HEK293 (cell line): ENCODE measurements around the gene CREB3L1.

Source experiments
- CTCF ChIA-PET: fragments of 350-600 bp; formaldehyde crosslinking; extraction: SDS; loops from one replicate; lab custom pipeline; 2021; ENCODE audit warnings: antibody characterized with exemption; lab: Yijun Ruan, JAX
- POLR2A ChIA-PET: fragments of 300-600 bp; formaldehyde crosslinking; extraction: SDS; loops from one replicate; lab custom pipeline; 2020; ENCODE audit warnings: antibody characterized with exemption, inconsistent platforms; lab: Yijun Ruan, JAX
- H3K27ac ChIP-seq: fragments of 200-500 bp; sonication (Bioruptor generic); 2 replicates; pipeline ENCODE4 v1.5.1; 2014; ENCODE audit warnings: low read depth, low read length, control low read depth, inconsistent platforms; ENCODE audit errors: extremely low read depth
- H3K36me3 ChIP-seq, 2 experiments: fragments of 200-500 bp in 1 of 2; sonication (Bioruptor generic) in 1 of 2; 1 replicate in 1 of 2; 2 replicates in 1 of 2; pipeline ENCODE4 v1.5.1; 2014 to 2017; ENCODE audit warnings: inconsistent platforms in 2 of 2, low read length in 2 of 2; ENCODE audit not compliant: control insufficient read depth in 2 of 2, insufficient read depth in 1 of 2
- H3K4me1 ChIP-seq: fragments of 200-500 bp; sonication (Bioruptor generic); 2 replicates; pipeline ENCODE4 v1.5.1; 2014; ENCODE audit warnings: mild to moderate bottlenecking, low read length, inconsistent platforms; ENCODE audit not compliant: control insufficient read depth, insufficient read depth
- H3K4me3 ChIP-seq: 2 replicates; pipeline ENCODE4 v1.5.1; 2011; ENCODE audit warnings: low read depth, mild to moderate bottlenecking, control low read depth, low read length, moderate library complexity
- H3K9me3 ChIP-seq: fragments of 200-500 bp; sonication (Bioruptor generic); 2 replicates; pipeline ENCODE4 v1.5.1; 2014; ENCODE audit warnings: low read depth, low read length, inconsistent platforms; ENCODE audit not compliant: control insufficient read depth, insufficient read depth
- BCL11B ChIP-seq: fragments of 450-650 bp; formaldehyde crosslinking; IDR thresholded peaks from 2 replicates; pipeline ENCODE4 v1.5.1; 2016; ENCODE audit warnings: low read depth, missing biosample characterization, missing genetic modification characterization
- EGR2 ChIP-seq: fragments of 450-650 bp; formaldehyde crosslinking; IDR thresholded peaks from 2 replicates; pipeline ENCODE4 v1.5.1; 2016; ENCODE audit warnings: low read depth, missing biosample characterization, missing genetic modification characterization
- GLIS2 ChIP-seq: fragments of 450-650 bp; formaldehyde crosslinking; IDR thresholded peaks from 2 replicates; pipeline ENCODE4 v1.5.1; 2016; ENCODE audit warnings: missing biosample characterization, missing genetic modification characterization
- HIC1 ChIP-seq: fragments of 450-650 bp; formaldehyde crosslinking; IDR thresholded peaks from 2 replicates; pipeline ENCODE4 v1.5.1; 2016; ENCODE audit warnings: missing biosample characterization, missing genetic modification characterization
- PATZ1 ChIP-seq: fragments of 450-650 bp; formaldehyde crosslinking; IDR thresholded peaks from 2 replicates; pipeline ENCODE4 v1.5.1; 2016; ENCODE audit warnings: missing biosample characterization, missing genetic modification characterization
- PRDM2 ChIP-seq: fragments of 450-650 bp; formaldehyde crosslinking; IDR thresholded peaks from 2 replicates; pipeline ENCODE4 v1.5.1; 2016; ENCODE audit warnings: missing biosample characterization, missing genetic modification characterization, borderline replicate concordance
- SCRT2 ChIP-seq: fragments of 450-650 bp; formaldehyde crosslinking; IDR thresholded peaks from 2 replicates; pipeline ENCODE4 v1.5.1; 2016; ENCODE audit warnings: missing biosample characterization, missing genetic modification characterization
- SP7 ChIP-seq: fragments of 450-650 bp; formaldehyde crosslinking; IDR thresholded peaks from 2 replicates; pipeline ENCODE4 v1.5.1; 2016; ENCODE audit warnings: missing biosample characterization, missing genetic modification characterization
- YY2 ChIP-seq: fragments of 450-650 bp; formaldehyde crosslinking; IDR thresholded peaks from 2 replicates; pipeline ENCODE4 v1.5.1; 2016; ENCODE audit warnings: missing biosample characterization, missing genetic modification characterization
- ZBTB20 ChIP-seq: fragments of 450-650 bp; formaldehyde crosslinking; IDR thresholded peaks from 2 replicates; pipeline ENCODE4 v1.5.1; 2016; ENCODE audit warnings: missing biosample characterization, missing genetic modification characterization
- ZBTB48 ChIP-seq: fragments of 450-650 bp; formaldehyde crosslinking; IDR thresholded peaks from 2 replicates; pipeline ENCODE4 v1.5.1; 2016; ENCODE audit warnings: missing biosample characterization, missing genetic modification characterization
- ZFP37 ChIP-seq: fragments of 450-650 bp; formaldehyde crosslinking; IDR thresholded peaks from 2 replicates; pipeline ENCODE4 v1.5.1; 2016; ENCODE audit warnings: missing biosample characterization, missing genetic modification characterization
- ZNF157 ChIP-seq: fragments of 450-650 bp; formaldehyde crosslinking; IDR thresholded peaks from 2 replicates; pipeline ENCODE4 v1.5.1; 2016; ENCODE audit warnings: missing biosample characterization, missing genetic modification characterization
- ZNF16 ChIP-seq: fragments of 450-650 bp; formaldehyde crosslinking; IDR thresholded peaks from 2 replicates; pipeline ENCODE4 v1.5.1; 2016; ENCODE audit warnings: low read depth, missing biosample characterization, missing genetic modification characterization
- ZNF266 ChIP-seq: fragments of 450-650 bp; formaldehyde crosslinking; IDR thresholded peaks from 2 replicates; pipeline ENCODE4 v1.5.1; 2016; ENCODE audit warnings: missing biosample characterization, missing genetic modification characterization, low read depth
- ZNF280C ChIP-seq: fragments of 450-650 bp; formaldehyde crosslinking; IDR thresholded peaks from 2 replicates; pipeline ENCODE4 v1.5.1; 2016; ENCODE audit warnings: missing biosample characterization, missing genetic modification characterization
- ZNF473 ChIP-seq: fragments of 450-650 bp; formaldehyde crosslinking; IDR thresholded peaks from 2 replicates; pipeline ENCODE4 v1.5.1; 2017; ENCODE audit warnings: missing biosample characterization, missing genetic modification characterization
- ZNF792 ChIP-seq: fragments of 450-650 bp; formaldehyde crosslinking; IDR thresholded peaks from 2 replicates; pipeline ENCODE4 v1.5.1; 2016; ENCODE audit warnings: missing biosample characterization, missing genetic modification characterization
- ZSCAN5A ChIP-seq: fragments of 450-650 bp; formaldehyde crosslinking; IDR thresholded peaks from 2 replicates; pipeline ENCODE4 v1.5.1; 2016; ENCODE audit warnings: missing biosample characterization, missing genetic modification characterization

CREB3L1 gene

GRCh38 chr11:46333394-46333947, 56.0 kb downstream of the CREB3L1 start:
- POLR2A ChIA-PET = no interaction called here

GRCh38 chr11:46334211-46334610, 56.7 kb downstream of the CREB3L1 start:
- ChIA-PET CTCF (interaction anchor here (0.7 to 1.4 kb wide), 3 partner anchors 10 to 25 kb away, joined by 5 to 6 read pairs (median 5); no protein-coding TSS in a partner anchor), POLR2A (no interaction called here)
- H3K4me1 ChIP-seq = peaks cover 5% of the 10 kb centered on the region; the same call in 1 of the 2 replicates
- H3K36me3 ChIP-seq = no peaks in the 10 kb centered on the region
- no peak overlapping the region for H3K4me3 ChIP-seq
- no peak overlapping the region for H3K27ac ChIP-seq
- H3K9me3 ChIP-seq = no peaks in the 10 kb centered on the region
- TF ChIP-seq ZNF16 (tag by site-specific recombination) = no peak
- no peak for TF ChIP-seq PRDM2 (tag by site-specific recombination)
- TF ChIP-seq BCL11B = no peak
- TF ChIP-seq ZNF157 (tag by site-specific recombination) = no peak
- TF ChIP-seq ZNF473 (tag by site-specific recombination) = no peak
- TF ChIP-seq GLIS2 = no peak
- no peak for TF ChIP-seq ZFP37
- no peak for TF ChIP-seq YY2 (tag by site-specific recombination)
- TF ChIP-seq ZNF792 (tag by site-specific recombination) = no peak
- TF ChIP-seq EGR2 (tag by site-specific recombination) = no peak
- no peak for TF ChIP-seq ZNF266 (tag by site-specific recombination)
- TF ChIP-seq ZBTB48 (tag by site-specific recombination) = no peak
- TF ChIP-seq ZNF280C (tag by site-specific recombination) = no peak
- no peak for TF ChIP-seq ZBTB20 (tag by site-specific recombination)
- TF ChIP-seq ZSCAN5A (tag by site-specific recombination) = no peak
- TF ChIP-seq HIC1 (tag by site-specific recombination) = no peak

More at GRCh38 chr11:46333394-46333947, 56.0 kb downstream of the CREB3L1 start:
- Histone ChIP-seq H3K9me3 (no peaks in the 10 kb centered on the region), H3K4me3 (no peak overlapping the region)
- TF ChIP-seq SCRT2 = 0 out of 2 replicates have a peak, but pooled peaks have one; percentile 19
- TF ChIP-seq PATZ1 (tag by site-specific recombination) = no peak
- no peak for TF ChIP-seq SP7 (tag by site-specific recombination)
- TF ChIP-seq, all 188 proteins: peak for 1
- CTCF ChIA-PET = interaction anchor here (1.4 kb wide), 1 partner anchor 24 kb away, joined by 6 read pairs; no protein-coding TSS in a partner anchor
- Histone ChIP-seq H3K4me1 (no peaks in the 10 kb centered on the region; the same call in 1 of the 2 replicates), H3K36me3 (no peaks in the 10 kb centered on the region), H3K27ac (no peak overlapping the region)
